ENCODE data around the gene EVPL. TPM values are rescaled to one million over a fixed set of nuclear protein-coding genes. Genes with fewer than 3 reads are reported as not detected.

The EVPL gene
- total RNA-seq, 2 experiments from 2014 or later, result 5.1 to 9.9 TPM

DNA sequence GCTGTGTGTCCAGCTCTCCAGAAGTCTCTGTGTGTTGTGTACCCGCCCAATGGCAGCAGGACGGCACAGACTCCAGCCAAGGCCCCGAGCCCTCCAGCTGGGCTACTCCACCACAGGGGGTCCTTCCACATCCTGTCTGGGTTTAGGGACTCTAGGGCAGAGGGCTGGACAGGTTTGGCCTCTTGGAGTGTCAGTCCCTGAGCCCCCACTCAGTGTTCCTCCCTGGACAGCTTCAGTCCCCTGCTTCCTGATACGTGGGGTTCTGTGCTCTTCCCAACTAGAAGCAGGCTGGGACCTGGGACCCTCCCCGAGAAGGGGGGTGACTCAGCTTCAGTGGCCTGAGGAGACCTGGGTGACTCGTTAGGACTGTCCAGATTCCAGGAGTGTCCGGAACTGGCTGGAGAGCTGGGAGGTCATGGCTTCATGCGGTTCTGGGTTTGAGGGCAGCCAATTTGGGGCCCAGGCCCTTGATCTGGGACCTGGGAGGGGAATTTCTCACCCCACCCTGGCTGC lies 22.3 kb downstream of the EVPL start:
- intact Hi-C loops (cut with micrococcal nuclease; ENCODE audit: unreplicated experiment), result loop anchor here (1.0 to 5.0 kb wide), 3 partner anchors 96 to 148 kb away; partner anchors contain the start of gene WBP2
- Histone ChIP-seq H3K9me3 (ENCODE audit: low read length) (no peaks in the 10 kb centered on the region), H3K4me1 (ENCODE audit: insufficient read depth, low read length, poor library complexity, severe bottlenecking) (peaks cover 8% of the 10 kb centered on the region), H3K9me2 (ENCODE audit: insufficient read depth, low read length) (no peaks in the 10 kb centered on the region), H3K27ac (ENCODE audit: low read depth, low read length, poor library complexity, severe bottlenecking) (no peak overlapping the region), H3K79me2 (ENCODE audit: insufficient read depth, low read depth, low read length) (no peaks in the 10 kb centered on the region), H2AFZ (ENCODE audit: low read length) (no peak overlapping the region), H3K4me3 (ENCODE audit: low read depth, low read length, poor library complexity, severe bottlenecking) (no peak overlapping the region), H3K4me2 (ENCODE audit: low read length) (no peak overlapping the region), H3K36me3 (ENCODE audit: insufficient read depth, low read length) (peaks cover 16% of the 10 kb centered on the region; the same call in 1 of the 2 replicates), H4K20me1 (ENCODE audit: insufficient read depth, low read length) (no peaks in the 10 kb centered on the region)
- BruUV-seq (replicated peaks), result no TSS peak
- ChIA-PET CTCF (ENCODE audit: unreplicated experiment) (interaction anchor here (0.6 to 1.4 kb wide), 3 partner anchors 94 to 149 kb away, joined by 3 to 8 read pairs (median 3); partner anchors contain the start of gene MRPL38), POLR2A (no interaction called here)
- DNase-seq (ENCODE audit: low spot score), result no peak
- TF ChIP-seq, protein P1, sequence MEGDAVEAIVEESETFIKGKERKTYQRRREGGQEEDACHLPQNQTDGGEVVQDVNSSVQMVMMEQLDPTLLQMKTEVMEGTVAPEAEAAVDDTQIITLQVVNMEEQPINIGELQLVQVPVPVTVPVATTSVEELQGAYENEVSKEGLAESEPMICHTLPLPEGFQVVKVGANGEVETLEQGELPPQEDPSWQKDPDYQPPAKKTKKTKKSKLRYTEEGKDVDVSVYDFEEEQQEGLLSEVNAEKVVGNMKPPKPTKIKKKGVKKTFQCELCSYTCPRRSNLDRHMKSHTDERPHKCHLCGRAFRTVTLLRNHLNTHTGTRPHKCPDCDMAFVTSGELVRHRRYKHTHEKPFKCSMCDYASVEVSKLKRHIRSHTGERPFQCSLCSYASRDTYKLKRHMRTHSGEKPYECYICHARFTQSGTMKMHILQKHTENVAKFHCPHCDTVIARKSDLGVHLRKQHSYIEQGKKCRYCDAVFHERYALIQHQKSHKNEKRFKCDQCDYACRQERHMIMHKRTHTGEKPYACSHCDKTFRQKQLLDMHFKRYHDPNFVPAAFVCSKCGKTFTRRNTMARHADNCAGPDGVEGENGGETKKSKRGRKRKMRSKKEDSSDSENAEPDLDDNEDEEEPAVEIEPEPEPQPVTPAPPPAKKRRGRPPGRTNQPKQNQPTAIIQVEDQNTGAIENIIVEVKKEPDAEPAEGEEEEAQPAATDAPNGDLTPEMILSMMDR (conservative IDR thresholded peaks at IDR 0.05; ENCODE audit: low read length), result no peak
- no peak for TF ChIP-seq EZH2phosphoT487 (IDR thresholded peaks at IDR 0.05; ENCODE audit: borderline replicate concordance, low read depth, low read length)

DNA sequence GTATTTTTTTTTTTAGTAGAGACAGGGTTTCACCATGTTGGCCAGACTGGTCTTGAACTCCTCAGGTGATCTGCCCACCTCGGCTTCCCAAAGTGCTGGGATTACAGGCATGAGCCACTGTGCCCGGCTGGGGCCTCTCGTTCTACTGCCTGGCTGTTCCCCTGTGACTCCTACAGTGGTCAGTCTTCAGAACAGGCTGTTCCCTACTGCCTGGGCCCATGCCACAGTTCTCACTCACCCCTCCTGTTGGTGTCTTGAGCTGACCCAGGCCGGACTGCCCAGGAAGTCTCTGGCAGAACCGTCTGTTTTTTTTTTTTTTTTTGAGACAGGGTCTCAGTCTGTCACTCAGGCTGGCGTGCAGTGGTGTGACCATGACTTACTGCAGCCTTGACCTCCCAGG lies 23.2 kb downstream of the EVPL start:
- no peaks in the 10 kb centered on the region for H3K9me3 ChIP-seq (ENCODE audit: low read length)
- no peak overlapping the region for H3K27ac ChIP-seq (ENCODE audit: low read depth, low read length, poor library complexity, severe bottlenecking)
- no peak for TF ChIP-seq EZH2phosphoT487 (IDR thresholded peaks at IDR 0.05; ENCODE audit: borderline replicate concordance, low read depth, low read length)
- TF ChIP-seq, protein P1 (conservative IDR thresholded peaks at IDR 0.05; ENCODE audit: low read length), result no peak
- no peak overlapping the region for H3K4me2 ChIP-seq (ENCODE audit: low read length)
- intact Hi-C loops (cut with micrococcal nuclease; ENCODE audit: unreplicated experiment), result no loop called here
- H3K9me2 ChIP-seq (ENCODE audit: insufficient read depth, low read length), result no peaks in the 10 kb centered on the region
- no peak overlapping the region for H2AFZ ChIP-seq (ENCODE audit: low read length)
- H3K79me2 ChIP-seq (ENCODE audit: insufficient read depth, low read depth, low read length), result no peaks in the 10 kb centered on the region
- no TSS peak for BruUV-seq (replicated peaks)
- H3K36me3 ChIP-seq (ENCODE audit: insufficient read depth, low read length), result peaks cover 16% of the 10 kb centered on the region; the same call in 1 of the 2 replicates
- no peaks in the 10 kb centered on the region for H4K20me1 ChIP-seq (ENCODE audit: insufficient read depth, low read length)
- CTCF ChIA-PET (ENCODE audit: unreplicated experiment), result interaction anchor here (0.7 to 0.9 kb wide), 2 partner anchors 93 to 94 kb away, joined by 3 to 5 read pairs; no protein-coding TSS in a partner anchor
- H3K4me3 ChIP-seq (ENCODE audit: low read depth, low read length, poor library complexity, severe bottlenecking), result no peak overlapping the region
- peaks cover 8% of the 10 kb centered on the region for H3K4me1 ChIP-seq (ENCODE audit: insufficient read depth, low read length, poor library complexity, severe bottlenecking)
- DNase-seq (ENCODE audit: low spot score), result no peak
- POLR2A ChIA-PET, result interaction anchor here (0.6 to 1.7 kb wide), 5 partner anchors 68 to 146 kb away, joined by 3 to 7 read pairs (median 4); partner anchors contain the start of gene MRPL38

DNA sequence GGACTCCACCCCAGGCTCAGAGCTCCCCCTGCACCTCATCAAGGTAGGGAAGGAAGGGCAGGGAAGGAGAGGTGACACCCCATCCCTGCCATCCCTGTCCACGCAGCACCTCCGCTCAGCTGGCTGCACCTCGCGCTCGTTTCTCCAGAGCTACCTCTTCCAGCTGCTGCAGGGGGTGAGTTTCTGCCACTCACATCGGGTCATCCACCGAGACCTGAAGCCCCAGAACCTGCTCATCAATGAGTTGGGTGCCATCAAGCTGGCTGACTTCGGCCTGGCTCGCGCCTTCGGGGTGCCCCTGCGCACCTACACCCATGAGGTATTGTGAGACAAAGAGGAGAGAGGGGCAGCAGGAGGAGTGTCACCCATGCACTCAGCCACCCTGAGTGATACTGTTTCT lies 25.0 kb downstream of the EVPL start:
- Histone ChIP-seq H2AFZ (ENCODE audit: low read length) (no peak overlapping the region), H3K4me3 (ENCODE audit: low read depth, low read length, poor library complexity, severe bottlenecking) (no peak overlapping the region), H4K20me1 (ENCODE audit: insufficient read depth, low read length) (no peaks in the 10 kb centered on the region), H3K36me3 (ENCODE audit: insufficient read depth, low read length) (peaks cover 16% of the 10 kb centered on the region; the same call in 1 of the 2 replicates), H3K9me3 (ENCODE audit: low read length) (no peaks in the 10 kb centered on the region), H3K79me2 (ENCODE audit: insufficient read depth, low read depth, low read length) (no peaks in the 10 kb centered on the region), H3K4me1 (ENCODE audit: insufficient read depth, low read length, poor library complexity, severe bottlenecking) (peaks cover 13% of the 10 kb centered on the region), H3K27ac (ENCODE audit: low read depth, low read length, poor library complexity, severe bottlenecking) (no peak overlapping the region), H3K4me2 (ENCODE audit: low read length) (no peak overlapping the region), H3K9me2 (ENCODE audit: insufficient read depth, low read length) (no peaks in the 10 kb centered on the region)
- BruUV-seq (replicated peaks), result no TSS peak
- CTCF ChIA-PET (ENCODE audit: unreplicated experiment), result interaction anchor here (1.1 kb wide), 1 partner anchor 12 kb away, joined by 3 read pairs; no protein-coding TSS in a partner anchor
- POLR2A ChIA-PET, result interaction anchor here (1.4 kb wide), 1 partner anchor 93 kb away, joined by 5 read pairs; no protein-coding TSS in a partner anchor
- intact Hi-C loops (cut with micrococcal nuclease; ENCODE audit: unreplicated experiment), result no loop called here
- no peak for DNase-seq (ENCODE audit: low spot score)
- TF ChIP-seq, protein P1 (conservative IDR thresholded peaks at IDR 0.05; ENCODE audit: low read length), result no peak
- TF ChIP-seq EZH2phosphoT487 (IDR thresholded peaks at IDR 0.05; ENCODE audit: borderline replicate concordance, low read depth, low read length), result no peak

Measured in OCI-LY7 (cell line).